Smooth muscle cell (in vitro differentiated cells): ENCODE measurements around the gene DOCK7. TPM values are rescaled to one million over a fixed set of nuclear protein-coding genes. Genes with fewer than 3 reads are reported as not detected.
A peak's percentile ranks its signal among the peaks of the same experiment; 100 is the strongest.

Experiments used
- DNase-seq: peaks from one replicate; lab custom pipeline; 2025; ENCODE audit not compliant: unreplicated experiment; lab: John Stamatoyannopoulos, UW
- H2AFZ ChIP-seq: fragments of 200-600 bp; sonication (generic); 2 replicates; pipeline ENCODE4 v1.6.0; 2016; ENCODE audit warnings: antibody characterized with exemption, low read depth, mild to moderate bottlenecking
- H3F3A ChIP-seq: fragments of 200-600 bp; sonication (generic); 2 replicates; pipeline ENCODE4 v1.6.0; 2017; ENCODE audit warnings: antibody characterized with exemption, low read depth
- H3K27ac ChIP-seq: fragments of 200-600 bp; sonication (generic); 2 replicates; pipeline ENCODE4 v1.5.1; 2016; ENCODE audit warnings: low read depth, mild to moderate bottlenecking
- H3K27me3 ChIP-seq: fragments of 200-600 bp; sonication (generic); 2 replicates; pipeline ENCODE4 v1.6.1; 2016; ENCODE audit warnings: low read depth, mild to moderate bottlenecking
- H3K36me3 ChIP-seq: fragments of 200-600 bp; sonication (generic); 2 replicates; pipeline ENCODE4 v1.5.1; 2016; ENCODE audit warnings: low read depth
- H3K4me1 ChIP-seq: fragments of 200-600 bp; sonication (generic); 2 replicates; pipeline ENCODE4 v1.5.1; 2016; ENCODE audit warnings: low read depth
- H3K4me2 ChIP-seq: fragments of 200-600 bp; sonication (generic); 2 replicates; pipeline ENCODE4 v1.6.0; 2016; ENCODE audit warnings: mild to moderate bottlenecking
- H3K4me3 ChIP-seq: fragments of 200-600 bp; sonication (generic); 2 replicates; pipeline ENCODE4 v1.5.1; 2016; ENCODE audit warnings: mild to moderate bottlenecking
- H3K79me2 ChIP-seq: fragments of 200-600 bp; sonication (generic); 2 replicates; pipeline ENCODE4 v1.6.0; 2016; ENCODE audit warnings: low read depth, mild to moderate bottlenecking
- H3K9ac ChIP-seq: fragments of 200-600 bp; sonication (generic); 2 replicates; pipeline ENCODE4 v1.6.0; 2016; ENCODE audit warnings: low read depth
- H3K9me3 ChIP-seq: fragments of 200-600 bp; sonication (generic); replicated peaks from 2 replicates; pipeline ENCODE4 v1.5.1; 2016; ENCODE audit warnings: low read depth
- H4K20me1 ChIP-seq: fragments of 200-600 bp; sonication (generic); 2 replicates; pipeline ENCODE4 v1.6.0; 2016; ENCODE audit warnings: low read depth
- WGBS: methylation state at CpG from one replicate; pipeline ENCODE4 v1.1.7; 2016; ENCODE audit warnings: low lambda C conversion rate; 5-methylcytosine and 5-hydroxymethylcytosine counted together
- polyA plus RNA-seq: library from polyadenylated mRNA; unstranded; fragments of >200 nt; fragmentation: Nextera tagmentation; extraction: Ambion mirVana; gene quantifications from 2 replicates; pipeline ENCODE4 v1.2.1, GENCODE V29; 2016
- total RNA-seq: library from RNA; depleted of rRNA; stranded (reverse); fragments of >200 nt; gene quantifications from 2 replicates; pipeline ENCODE4 v1.2.3, GENCODE V29; 2014
- TF ChIP-seq, protein P1 (sequence below): fragments of 200-600 bp; sonication (generic); IDR thresholded peaks from 2 replicates; pipeline ENCODE4 v1.5.1; 2017; ENCODE audit warnings: borderline replicate concordance, mild to moderate bottlenecking, antibody characterized with exemption; ENCODE audit not compliant: insufficient read depth, poor library complexity, severe bottlenecking

DOCK7 gene
- total and polyA plus RNA-seq, 2 experiments from 2014 or later = 19.6 to 81.3 TPM

DNA sequence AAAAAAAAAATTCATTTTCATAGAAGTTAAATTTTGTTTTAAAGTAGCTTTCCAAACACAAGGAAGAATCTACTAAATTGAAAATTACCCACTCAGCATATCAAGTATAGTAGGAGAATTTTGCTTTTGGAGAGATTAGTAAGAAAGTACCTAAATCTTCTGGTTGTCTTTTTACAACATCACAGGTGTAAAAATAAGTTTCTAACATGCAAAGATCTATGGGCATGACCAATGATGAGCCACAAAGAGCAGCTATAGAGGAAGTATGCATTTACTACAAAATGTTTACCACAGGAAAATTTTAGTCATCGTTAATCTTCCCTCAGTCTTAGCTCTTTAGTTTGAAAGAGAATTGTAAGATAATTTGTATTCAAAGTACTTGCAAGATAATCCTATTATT, 62.8 kb downstream of the DOCK7 start:
- no peaks in the 10 kb centered on the region for H3K9me3 ChIP-seq
- H3K9ac ChIP-seq = no peak overlapping the region
- H3F3A ChIP-seq = no peaks in the 10 kb centered on the region
- peak overlapping the region; percentile 22 for H3K27ac ChIP-seq
- H4K20me1 ChIP-seq = peaks cover 21% of the 10 kb centered on the region
- WGBS = 52% methylated on average over 1 of the region's 1 CpG
- no peak for DNase-seq
- no peaks in the 10 kb centered on the region for H3K27me3 ChIP-seq
- no peak overlapping the region for H3K4me3 ChIP-seq
- H3K4me2 ChIP-seq = peak overlapping the region; percentile 37
- TF ChIP-seq, protein P1, sequence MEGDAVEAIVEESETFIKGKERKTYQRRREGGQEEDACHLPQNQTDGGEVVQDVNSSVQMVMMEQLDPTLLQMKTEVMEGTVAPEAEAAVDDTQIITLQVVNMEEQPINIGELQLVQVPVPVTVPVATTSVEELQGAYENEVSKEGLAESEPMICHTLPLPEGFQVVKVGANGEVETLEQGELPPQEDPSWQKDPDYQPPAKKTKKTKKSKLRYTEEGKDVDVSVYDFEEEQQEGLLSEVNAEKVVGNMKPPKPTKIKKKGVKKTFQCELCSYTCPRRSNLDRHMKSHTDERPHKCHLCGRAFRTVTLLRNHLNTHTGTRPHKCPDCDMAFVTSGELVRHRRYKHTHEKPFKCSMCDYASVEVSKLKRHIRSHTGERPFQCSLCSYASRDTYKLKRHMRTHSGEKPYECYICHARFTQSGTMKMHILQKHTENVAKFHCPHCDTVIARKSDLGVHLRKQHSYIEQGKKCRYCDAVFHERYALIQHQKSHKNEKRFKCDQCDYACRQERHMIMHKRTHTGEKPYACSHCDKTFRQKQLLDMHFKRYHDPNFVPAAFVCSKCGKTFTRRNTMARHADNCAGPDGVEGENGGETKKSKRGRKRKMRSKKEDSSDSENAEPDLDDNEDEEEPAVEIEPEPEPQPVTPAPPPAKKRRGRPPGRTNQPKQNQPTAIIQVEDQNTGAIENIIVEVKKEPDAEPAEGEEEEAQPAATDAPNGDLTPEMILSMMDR = no peak
- H3K79me2 ChIP-seq = no peaks in the 10 kb centered on the region
- peaks cover 15% of the 10 kb centered on the region for H3K4me1 ChIP-seq
- H2AFZ ChIP-seq = no peak overlapping the region
- H3K36me3 ChIP-seq = no peaks in the 10 kb centered on the region

DNA sequence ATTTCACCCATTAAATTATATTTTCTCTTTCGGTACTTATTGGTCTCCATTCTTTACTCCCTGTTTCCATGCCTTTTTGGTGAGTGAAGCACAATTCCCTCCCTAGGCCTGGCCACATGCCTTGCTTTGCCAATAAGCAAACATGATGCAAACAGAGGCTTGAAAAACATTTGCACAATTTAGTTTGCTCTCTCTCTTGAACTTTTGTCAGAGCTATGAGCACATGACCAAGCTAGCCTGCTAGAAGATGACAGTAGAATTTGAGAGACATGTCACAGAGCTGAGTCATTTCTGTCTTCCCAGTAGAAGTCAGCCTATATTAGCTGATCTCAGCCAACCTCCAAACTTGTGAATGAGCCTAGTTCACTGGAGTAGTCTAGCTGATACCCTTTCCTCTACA, 66.3 kb downstream of the DOCK7 start:
- peaks cover 15% of the 10 kb centered on the region for H3K4me1 ChIP-seq
- H3K36me3 ChIP-seq = peaks cover 5% of the 10 kb centered on the region
- H3K9ac ChIP-seq = no peak overlapping the region
- H3F3A ChIP-seq = no peaks in the 10 kb centered on the region
- WGBS = 88% methylated on average over 1 of the region's 1 CpG
- H3K79me2 ChIP-seq = no peaks in the 10 kb centered on the region
- peak overlapping the region; percentile 73 for H3K27ac ChIP-seq
- no peak overlapping the region for H3K4me2 ChIP-seq
- TF ChIP-seq, protein P1 = no peak
- no peak overlapping the region for H2AFZ ChIP-seq
- no peaks in the 10 kb centered on the region for H3K9me3 ChIP-seq
- H3K4me3 ChIP-seq = no peak overlapping the region
- peaks cover 10% of the 10 kb centered on the region for H4K20me1 ChIP-seq
- no peak for DNase-seq
- H3K27me3 ChIP-seq = no peaks in the 10 kb centered on the region

DNA sequence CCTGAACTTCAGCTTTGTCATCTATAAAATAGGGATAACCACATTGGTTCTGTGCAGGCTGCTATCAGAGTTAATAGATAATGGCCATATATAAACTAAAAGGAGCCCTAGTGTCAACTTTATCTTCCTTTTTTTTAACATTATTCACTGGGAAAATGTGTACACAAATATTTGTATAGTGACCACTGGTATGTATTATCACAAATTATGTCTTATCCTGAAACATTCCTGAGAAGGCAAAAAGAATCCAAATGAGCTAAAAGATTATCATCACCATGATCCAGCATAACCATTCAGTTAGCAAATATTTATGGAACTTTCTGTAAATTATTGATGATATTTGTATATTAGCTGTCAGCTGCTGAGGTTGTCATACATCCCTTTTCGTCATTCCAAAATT, 74.3 kb downstream of the DOCK7 start:
- Histone ChIP-seq H3K36me3 (peaks cover 5% of the 10 kb centered on the region), H3K4me3 (no peak overlapping the region), H3K79me2 (no peaks in the 10 kb centered on the region), H3F3A (no peaks in the 10 kb centered on the region), H3K27me3 (no peaks in the 10 kb centered on the region), H3K4me2 (peak overlapping the region; percentile 15), H2AFZ (no peak overlapping the region), H3K4me1 (no peaks in the 10 kb centered on the region), H4K20me1 (no peaks in the 10 kb centered on the region), H3K9me3 (no peaks in the 10 kb centered on the region), H3K9ac (no peak overlapping the region), H3K27ac (no peak overlapping the region)
- 100% methylated on average over 1 of the region's 1 CpG for WGBS
- no peak for DNase-seq
- TF ChIP-seq, protein P1 = no peak

DNA sequence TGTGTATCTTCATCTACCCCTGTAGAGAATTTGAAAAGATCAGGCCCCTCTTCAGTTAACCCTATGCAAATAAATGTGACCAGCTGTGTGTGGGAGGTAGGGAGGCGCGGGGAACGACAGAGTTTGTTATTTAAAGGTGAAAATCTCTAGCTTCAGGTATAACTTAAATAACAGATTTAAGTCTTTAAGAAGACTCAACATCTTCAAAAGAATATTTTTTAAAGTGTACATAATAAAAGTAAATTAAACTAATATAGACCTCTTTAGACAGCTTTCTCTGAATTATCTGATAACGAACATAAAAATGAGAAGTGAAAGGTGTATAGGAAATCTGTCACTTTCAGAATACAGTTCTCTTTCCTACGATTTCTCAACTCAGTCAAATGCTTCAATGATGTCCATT, 74.9 kb downstream of the DOCK7 start:
- Histone ChIP-seq H3K4me1 (no peaks in the 10 kb centered on the region), H3K9me3 (no peaks in the 10 kb centered on the region), H3K36me3 (peaks cover 5% of the 10 kb centered on the region), H3K27me3 (no peaks in the 10 kb centered on the region), H3K79me2 (no peaks in the 10 kb centered on the region), H3F3A (no peaks in the 10 kb centered on the region), H3K4me3 (no peak overlapping the region), H3K27ac (no peak overlapping the region), H3K4me2 (no peak overlapping the region), H4K20me1 (no peaks in the 10 kb centered on the region), H2AFZ (no peak overlapping the region), H3K9ac (no peak overlapping the region)
- 90% methylated on average over 5 of the region's 5 CpGs for WGBS
- TF ChIP-seq, protein P1 = no peak
- no peak for DNase-seq
